GM18498 (cell line): ENCODE results near the gene VPS29.
"Not testable (repeated sequence)": the region's sequence is repeated elsewhere in the genome, so short reads cannot be mapped to it uniquely, and the experiment has no call there.

Experiments
- ATAC-seq: cut with Tn5 transposase; IDR thresholded peaks from one replicate; pipeline ENCODE4 v1.9.1; 2021; ENCODE audit warnings: mild to moderate bottlenecking, moderate library complexity; ENCODE audit not compliant: unreplicated experiment

Gene VPS29

DNA sequence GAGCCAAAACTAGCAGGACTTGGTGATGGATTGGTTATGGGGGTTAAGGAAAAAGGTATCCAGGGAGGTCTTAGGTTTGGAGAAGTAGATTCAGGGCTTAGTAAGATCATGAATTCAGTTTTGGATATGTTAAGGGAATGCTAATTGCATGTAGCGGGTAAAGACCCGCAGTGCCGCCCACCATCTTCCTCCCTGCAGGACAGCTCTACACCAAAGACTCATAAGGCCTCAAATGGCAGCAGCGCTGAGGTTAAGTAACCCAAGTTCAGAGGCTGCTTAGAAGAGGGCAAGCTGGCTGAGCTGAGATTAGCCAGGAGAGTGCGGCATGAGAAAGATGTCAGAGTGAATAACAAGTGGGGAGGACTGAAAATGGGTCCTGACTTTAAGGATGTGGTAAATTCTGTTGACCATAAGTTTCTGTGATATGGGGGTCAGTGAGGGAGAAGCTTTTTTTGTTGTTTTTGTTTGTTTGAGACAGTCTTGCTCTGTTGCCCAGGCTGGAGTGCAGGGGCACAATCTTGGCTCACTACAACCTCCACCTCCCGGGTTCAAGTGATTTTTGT is 26.4 kb upstream of the VPS29 start:
- ATAC-seq, result no peak

GRCh38 chr12:110520876-110521712 is 19.2 kb upstream of the VPS29 start:
- not testable (repeated sequence) for ATAC-seq

GRCh38 chr12:110518014-110518413 is 16.1 kb upstream of the VPS29 start:
- ATAC-seq, result not testable (repeated sequence)

DNA sequence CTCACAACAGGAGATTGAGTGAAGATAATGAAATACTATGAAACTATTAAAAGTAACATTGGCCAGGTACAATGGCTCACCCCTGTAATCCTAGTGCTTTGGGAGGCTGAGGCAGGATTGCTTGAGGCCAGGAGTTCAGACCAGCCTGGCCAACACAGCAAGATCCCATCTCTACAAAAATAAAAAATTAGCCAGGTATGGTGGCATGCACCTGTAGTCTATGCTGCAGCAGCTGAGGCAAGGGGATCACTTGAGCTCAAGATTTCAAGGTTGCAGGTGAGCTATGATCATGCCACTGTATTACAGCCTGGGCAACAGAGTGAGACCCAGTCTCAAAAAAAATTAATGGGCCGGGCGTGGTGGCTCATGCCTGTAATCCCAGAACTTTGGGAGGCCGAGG is 15.1 kb upstream of the VPS29 start:
- ATAC-seq, result no peak

DNA sequence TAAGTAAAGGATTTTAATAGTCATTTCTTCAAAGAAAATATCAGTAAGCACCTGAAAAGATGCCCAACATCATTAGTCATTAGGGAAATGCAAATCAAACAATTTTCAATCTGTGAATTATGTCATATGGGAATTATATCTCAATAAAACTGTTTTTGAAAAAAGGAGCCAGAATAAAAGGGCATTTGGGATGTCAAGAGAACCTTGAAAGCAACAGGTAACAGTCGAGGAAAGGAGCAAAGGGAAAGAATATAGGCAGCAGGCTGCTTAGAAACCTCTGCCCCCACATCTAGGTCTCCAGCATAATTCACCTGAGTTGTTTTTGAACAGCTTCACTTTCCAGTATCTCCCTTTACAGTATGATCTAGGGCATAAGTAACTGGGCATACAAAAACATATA is 12.5 kb upstream of the VPS29 start:
- no peak for ATAC-seq

- no peak for ATAC-seq
Observed at GRCh38 chr12:110513842-110514241, 11.9 kb upstream of the VPS29 start.

GRCh38 chr12:110508071-110508586 is 6.2 kb upstream of the VPS29 start:
- ATAC-seq, result no peak

GRCh38 chr12:110505332-110505731 is 3.4 kb upstream of the VPS29 start:
- no peak for ATAC-seq

DNA sequence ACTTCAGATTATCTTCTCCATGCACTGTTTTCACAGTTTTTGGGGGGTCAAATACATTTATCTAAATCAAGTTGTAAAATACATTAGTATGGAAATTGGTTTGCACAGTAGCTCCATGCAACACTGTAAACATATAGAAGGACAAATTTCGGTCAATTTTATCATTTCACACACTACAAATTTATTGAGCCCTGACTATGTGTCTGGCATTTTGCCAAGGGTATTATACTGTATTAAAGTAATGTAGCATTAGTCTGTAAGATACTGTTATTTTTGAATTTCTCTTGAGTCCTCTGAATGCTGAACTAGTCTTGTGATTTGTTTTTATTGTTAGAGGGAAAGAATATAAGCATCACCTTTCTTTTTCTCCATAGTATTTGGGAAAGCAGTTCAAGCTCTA is 1.5 kb upstream of the VPS29 start:
- ATAC-seq, result no peak

GRCh38 chr12:110501399-110501751 is 536 bp downstream of the VPS29 start:
- peak; percentile 3 for ATAC-seq

DNA sequence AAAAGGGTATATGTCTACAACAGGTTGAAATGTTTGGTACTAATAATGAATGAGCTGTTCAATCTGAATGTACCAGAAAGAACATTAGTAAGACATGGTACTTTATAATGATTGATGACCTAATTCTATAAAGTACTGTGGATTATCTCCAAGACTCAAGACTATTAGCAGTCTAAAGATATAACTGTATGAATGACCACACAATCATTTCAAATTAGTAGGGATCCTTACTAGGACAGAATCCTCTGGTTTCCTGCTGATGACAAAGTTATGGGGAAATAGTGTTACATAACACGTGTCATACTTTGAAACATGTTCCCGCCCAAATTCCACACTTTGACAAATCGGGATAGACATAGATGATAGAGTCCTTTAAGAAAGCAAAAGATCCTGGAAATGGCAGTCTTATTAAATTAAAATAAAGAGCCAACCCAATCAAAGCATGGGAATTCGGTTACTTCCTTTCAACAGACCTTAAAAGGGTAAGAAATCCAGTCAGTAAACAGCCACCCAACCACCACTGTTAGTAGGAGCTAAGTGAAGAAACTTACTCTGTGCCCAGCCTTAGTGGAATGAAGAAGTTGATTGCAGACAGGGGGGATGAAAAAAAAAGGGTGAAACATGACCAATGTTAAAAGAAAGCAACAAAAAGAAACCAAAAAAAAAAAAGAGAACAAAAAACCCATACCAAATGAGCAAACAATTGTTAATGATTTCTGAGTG is 2.8 kb downstream of the VPS29 start:
- ATAC-seq, result no peak

- ATAC-seq, result no peak
Observed at GRCh38 chr12:110475426-110475825, 26.5 kb downstream of the VPS29 start.

GRCh38 chr12:110468214-110469048 is 33.5 kb downstream of the VPS29 start, which contains the start of the genes FAM216A and GPN3:
Gene FAM216A (plus strand): TSS chr12:110468845. CDS start chr12:110468876, 31 bp downstream.
Gene GPN3 (minus strand): TSS chr12:110468257. CDS start chr12:110468203, 54 bp downstream.
- ATAC-seq, result peak; percentile 79

GRCh38 chr12:110467847-110468213 is 34.1 kb downstream of the VPS29 start:
- ATAC-seq, result no peak

- no peak for ATAC-seq
Observed at GRCh38 chr12:110466791-110467190, 35.1 kb downstream of the VPS29 start.

DNA sequence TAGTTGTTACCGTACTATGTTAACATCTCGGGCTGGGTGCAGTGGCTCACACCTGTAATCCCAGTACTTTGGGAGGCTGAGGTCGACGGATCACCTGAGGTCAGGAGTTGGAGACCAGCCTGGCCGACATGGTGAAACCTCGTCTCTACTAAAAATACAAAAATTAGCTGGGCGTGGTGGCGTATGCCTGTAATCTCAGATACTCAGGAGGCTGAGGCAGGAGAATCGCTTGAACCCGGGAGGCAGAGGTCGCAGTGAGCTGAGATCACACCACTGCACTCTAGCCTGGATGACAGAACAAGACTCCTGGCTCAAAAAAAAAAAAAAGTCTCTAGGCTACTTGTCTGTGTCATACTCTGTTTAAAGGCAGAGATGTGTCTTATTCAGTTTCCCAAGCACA is 36.1 kb downstream of the VPS29 start:
- not testable (repeated sequence) for ATAC-seq

DNA sequence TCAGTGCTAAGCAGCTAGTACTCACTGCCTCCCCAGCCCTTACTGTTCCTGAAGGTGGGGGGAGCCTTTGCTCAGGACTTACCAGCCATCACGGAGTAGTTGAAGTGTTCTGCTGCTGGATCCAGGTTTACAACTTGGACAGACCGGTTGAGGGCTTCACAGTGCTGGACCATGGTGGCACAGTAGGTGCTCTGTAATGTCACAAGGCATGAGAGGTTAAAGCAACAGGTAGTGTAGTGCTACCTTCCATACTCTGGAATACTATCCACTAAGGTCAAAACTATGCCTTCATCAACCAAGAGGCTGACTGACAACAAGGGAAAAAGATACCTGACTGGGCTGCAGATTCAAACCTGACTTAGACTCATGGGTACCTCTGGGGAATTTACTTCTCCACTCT is 36.9 kb downstream of the VPS29 start:
- ATAC-seq, result no peak

GRCh38 chr12:110461189-110461588 is 40.7 kb downstream of the VPS29 start:
- ATAC-seq, result not testable (repeated sequence)

GRCh38 chr12:110458756-110459155 is 43.2 kb downstream of the VPS29 start:
- no peak for ATAC-seq

DNA sequence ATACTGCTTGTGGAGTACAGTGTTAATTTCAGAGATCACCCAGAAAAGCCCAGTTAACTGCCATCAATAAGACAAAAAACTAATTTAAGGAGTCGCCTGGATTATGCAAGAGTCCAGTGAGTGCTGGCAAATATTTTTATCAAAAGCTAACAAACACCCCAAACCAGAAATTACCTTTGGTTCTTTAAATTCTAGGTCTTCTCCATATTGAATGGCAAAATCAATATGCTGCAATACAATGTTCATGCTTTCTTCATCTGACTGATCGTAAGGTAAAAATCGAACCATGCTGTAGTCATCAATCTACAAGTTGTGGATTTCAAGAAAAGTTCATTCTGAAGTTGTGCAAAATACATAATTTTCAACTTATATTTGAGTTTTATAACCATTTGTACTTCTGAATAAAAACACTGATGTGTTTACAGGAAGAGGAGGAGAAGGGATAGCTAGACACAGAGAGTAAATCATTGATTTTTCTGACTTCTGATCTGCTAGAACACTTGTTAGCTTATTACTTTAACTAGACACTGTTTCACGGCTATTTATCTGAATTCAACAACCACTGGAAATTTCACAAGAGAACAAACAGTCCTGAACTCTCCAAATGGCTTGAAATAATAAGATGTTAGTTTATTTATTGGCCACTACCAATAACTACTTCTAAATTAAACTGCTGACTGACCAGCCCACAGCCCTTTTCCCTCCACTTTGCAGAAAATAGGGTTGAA is 48.2 kb downstream of the VPS29 start:
- ATAC-seq, result no peak
